ENCODE results near the gene SPSB1. TPM values are rescaled to one million over a fixed set of nuclear protein-coding genes. Genes with fewer than 3 reads are reported as not detected.

The SPSB1 gene
- total and polyA plus RNA-seq, 2 experiments from 2014 or later, result 2.4 to 6.8 TPM

- TF ChIP-seq REST (IDR thresholded peaks at IDR 0.05; ENCODE audit: unreplicated experiment), result no peak
Measured at GRCh38 chr1:9257851-9258250, 34.8 kb upstream of the SPSB1 start (continued).

GRCh38 chr1:9258629-9259028 is 34.1 kb upstream of the SPSB1 start:
- H3K27ac Mint-ChIP-seq, result no peak overlapping the region
- no peak for TF ChIP-seq ZNF114 (CRISPR knock-in tag; IDR thresholded peaks at IDR 0.05)
- no peak for TF ChIP-seq POLR2AphosphoS5 (IDR thresholded peaks at IDR 0.05; ENCODE audit: low read depth)
- TF ChIP-seq ZNF462 (CRISPR knock-in tag; IDR thresholded peaks at IDR 0.05), result no peak
- no peak for TF ChIP-seq NANOG (IDR thresholded peaks at IDR 0.05; ENCODE audit: borderline replicate concordance)
- TF ChIP-seq ZNF331 (CRISPR knock-in tag; IDR thresholded peaks at IDR 0.05; ENCODE audit: low read depth), result no peak
- TF ChIP-seq ETS1 (IDR thresholded peaks at IDR 0.05), result no peak
- no peak for TF ChIP-seq JUNB (IDR thresholded peaks at IDR 0.05; ENCODE audit: unreplicated experiment)
- no peak for TF ChIP-seq STAT1 (IDR thresholded peaks at IDR 0.05; ENCODE audit: unreplicated experiment)
- TF ChIP-seq CTCF (conservative IDR thresholded peaks at IDR 0.05; ENCODE audit: low read depth in 2 of 2), result no peak

More at GRCh38 chr1:9258629-9259028, 34.1 kb upstream of the SPSB1 start:
- H3K9me3 Mint-ChIP-seq, result peaks cover 33% of the 10 kb centered on the region
- Histone ChIP-seq H3K4me3 (no peak overlapping the region), H3K27ac (ENCODE audit: low read depth) (no peak overlapping the region), H3K4me1 (ENCODE audit: insufficient read depth) (peaks cover 4% of the 10 kb centered on the region), H3K4me2 (no peak overlapping the region), H3K27me3 (ENCODE audit: insufficient read depth) (no peaks in the 10 kb centered on the region), H4K20me1 (replicated peaks; ENCODE audit: insufficient read depth) (no peaks in the 10 kb centered on the region), H3K36me3 (ENCODE audit: insufficient read depth) (no peaks in the 10 kb centered on the region), H3F3A (replicated peaks; ENCODE audit: low read depth) (peaks cover 15% of the 10 kb centered on the region; the same call in 1 of the 2 replicates), H3K9me2 (ENCODE audit: insufficient read depth) (peaks cover 6% of the 10 kb centered on the region; the same call in 1 of the 2 replicates), H2AFZ (no peak overlapping the region), H3K79me2 (replicated peaks; ENCODE audit: insufficient read depth) (no peaks in the 10 kb centered on the region)
- H3K4me1 Mint-ChIP-seq, result peaks cover 10% of the 10 kb centered on the region
- ATAC-seq (no peak), DNase-seq (ENCODE audit: low spot score) (no peak)
- peaks cover 28% of the 10 kb centered on the region for H3K36me3 Mint-ChIP-seq (ENCODE audit: low read depth)
- H3K27me3 Mint-ChIP-seq (ENCODE audit: insufficient read depth, low read depth, poor library complexity), result peaks cover 11% of the 10 kb centered on the region
- no peak overlapping the region for H3K4me3 Mint-ChIP-seq

Measured in GM23338 (cell line).